Keratinocyte (primary cell): Measurements from ENCODE around the gene MEGF10. TPM values are rescaled to one million over a fixed set of nuclear protein-coding genes. Genes with fewer than 3 reads are reported as not detected.
A peak's percentile ranks its signal among the peaks of the same experiment; 100 is the strongest.

ENCODE experiments used
- DNase-seq: peaks from one replicate; pipeline ENCODE4 v3.0.0-alpha.2; 2011; ENCODE audit warnings: low read depth, missing footprints, low spot score
- FAIRE-seq: peaks from 2 replicates; lab custom pipeline; 2011; peaks lifted over from hg19 to GRCh38; lab: Jason Lieb, UNC
- H2AFZ ChIP-seq: 2 replicates; pipeline ENCODE4 v1.6.0; 2012; ENCODE audit warnings: low read length, control low read depth, inconsistent platforms; ENCODE audit not compliant: control insufficient read depth
- H3K27ac ChIP-seq: 2 replicates; pipeline ENCODE4 v1.5.1; 2011; ENCODE audit warnings: low read length; ENCODE audit not compliant: control insufficient read depth, insufficient read depth
- H3K27me3 ChIP-seq: 3 replicates; pipeline ENCODE4 v1.6.0; 2011; ENCODE audit warnings: low read length; ENCODE audit not compliant: control insufficient read depth, insufficient read depth; ENCODE audit errors: extremely low read depth
- H3K36me3 ChIP-seq, 2 experiments: 2 replicates in 1 of 2; 3 replicates in 1 of 2; pipeline ENCODE4 v1.5.1; 2011; ENCODE audit warnings: low read length in 2 of 2, mild to moderate bottlenecking in 1 of 2; ENCODE audit not compliant: control insufficient read depth in 2 of 2, insufficient read depth in 2 of 2; ENCODE audit errors: extremely low read depth in 1 of 2
- H3K4me1 ChIP-seq: 3 replicates; pipeline ENCODE4 v1.5.1; 2011; ENCODE audit warnings: low read length; ENCODE audit not compliant: control insufficient read depth, insufficient read depth; ENCODE audit errors: extremely low read depth
- H3K4me2 ChIP-seq: 3 replicates; pipeline ENCODE4 v1.6.0; 2011; ENCODE audit warnings: low read depth, low read length; ENCODE audit not compliant: control insufficient read depth, insufficient read depth; ENCODE audit errors: extremely low read depth
- H3K4me3 ChIP-seq, 3 experiments: fragments of 200-600 bp in 1 of 3; sonication (generic) in 1 of 3; 2 replicates in 2 of 3; 3 replicates in 1 of 3; pipeline ENCODE4 v1.5.1; 2011 to 2016; ENCODE audit warnings: low read length in 3 of 3, mild to moderate bottlenecking in 3 of 3, control low read depth in 2 of 3, inconsistent platforms in 1 of 3, low read depth in 1 of 3, mixed read lengths in 1 of 3, mixed run types in 1 of 3, moderate library complexity in 1 of 3; ENCODE audit not compliant: control insufficient read depth in 2 of 3, insufficient read depth in 2 of 3; ENCODE audit errors: extremely low read depth in 1 of 3
- H3K79me2 ChIP-seq: 2 replicates; pipeline ENCODE4 v1.6.0; 2012; ENCODE audit warnings: low read length; ENCODE audit not compliant: control insufficient read depth, insufficient read depth
- H3K9ac ChIP-seq: 3 replicates; pipeline ENCODE4 v1.6.0; 2011; ENCODE audit warnings: low read length; ENCODE audit not compliant: control insufficient read depth, insufficient read depth; ENCODE audit errors: extremely low read depth
- H3K9me1 ChIP-seq: 3 replicates; pipeline ENCODE4 v1.6.0; 2011; ENCODE audit warnings: low read length; ENCODE audit not compliant: control insufficient read depth, insufficient read depth; ENCODE audit errors: extremely low read depth
- H3K9me3 ChIP-seq: 2 replicates; pipeline ENCODE4 v1.5.1; 2012; ENCODE audit warnings: low read depth, low read length; ENCODE audit not compliant: control insufficient read depth
- H4K20me1 ChIP-seq: 3 replicates; pipeline ENCODE4 v1.6.0; 2011; ENCODE audit warnings: low read length; ENCODE audit not compliant: control insufficient read depth, insufficient read depth; ENCODE audit errors: extremely low read depth
- EZH2 ChIP-seq: IDR thresholded peaks from one replicate; pipeline ENCODE4 v1.6.1; 2012; ENCODE audit warnings: inconsistent platforms, mild to moderate bottlenecking, low read length, moderate library complexity
- dilution Hi-C: fragments of 300-500 bp; cut with MboI; formaldehyde crosslinking; loops from one replicate; pipeline ENCODE4 v1.7.0; 2020; ENCODE audit warnings: low sequenced_read_pairs; ENCODE audit not compliant: extremely low pct_ligation_motif_present
- polyA plus RNA-seq, 5 experiments: library from polyadenylated mRNA; depleted of rRNA in 3 of 5; stranded (reverse) in 3 of 5; stranded (forward) in 1 of 5; unstranded in 1 of 5; fragments of >200 nt; gene quantifications; 1 replicate in 1 of 5; 2 replicates in 3 of 5; 3 replicates in 1 of 5; pipeline versions ENCODE4 v1.2.1 to v1.2.3, GENCODE V29; 2011 to 2012; ENCODE audit warnings: missing spikeins in 2 of 5, low read depth in 1 of 5, low replicate concordance in 1 of 5
- TF ChIP-seq, protein P1 (sequence below), 3 experiments: IDR thresholded peaks in 1 of 3; conservative IDR thresholded peaks in 1 of 3; optimal IDR thresholded peaks in 1 of 3; 2 replicates in 2 of 3; 3 replicates in 1 of 3; pipeline versions ENCODE3 to v1.5.1; 2011; ENCODE audit warnings: low read length in 3 of 3, mild to moderate bottlenecking in 3 of 3, moderate library complexity in 2 of 3, control low read depth in 1 of 3, inconsistent platforms in 1 of 3; ENCODE audit not compliant: insufficient read depth in 2 of 3; ENCODE audit errors: extremely low read depth in 1 of 3

MEGF10 gene
- polyA plus RNA-seq, 1 donor (not counting 4 experiments of a cell fraction or from before 2014, with no cell fraction given), result not detected

DNA sequence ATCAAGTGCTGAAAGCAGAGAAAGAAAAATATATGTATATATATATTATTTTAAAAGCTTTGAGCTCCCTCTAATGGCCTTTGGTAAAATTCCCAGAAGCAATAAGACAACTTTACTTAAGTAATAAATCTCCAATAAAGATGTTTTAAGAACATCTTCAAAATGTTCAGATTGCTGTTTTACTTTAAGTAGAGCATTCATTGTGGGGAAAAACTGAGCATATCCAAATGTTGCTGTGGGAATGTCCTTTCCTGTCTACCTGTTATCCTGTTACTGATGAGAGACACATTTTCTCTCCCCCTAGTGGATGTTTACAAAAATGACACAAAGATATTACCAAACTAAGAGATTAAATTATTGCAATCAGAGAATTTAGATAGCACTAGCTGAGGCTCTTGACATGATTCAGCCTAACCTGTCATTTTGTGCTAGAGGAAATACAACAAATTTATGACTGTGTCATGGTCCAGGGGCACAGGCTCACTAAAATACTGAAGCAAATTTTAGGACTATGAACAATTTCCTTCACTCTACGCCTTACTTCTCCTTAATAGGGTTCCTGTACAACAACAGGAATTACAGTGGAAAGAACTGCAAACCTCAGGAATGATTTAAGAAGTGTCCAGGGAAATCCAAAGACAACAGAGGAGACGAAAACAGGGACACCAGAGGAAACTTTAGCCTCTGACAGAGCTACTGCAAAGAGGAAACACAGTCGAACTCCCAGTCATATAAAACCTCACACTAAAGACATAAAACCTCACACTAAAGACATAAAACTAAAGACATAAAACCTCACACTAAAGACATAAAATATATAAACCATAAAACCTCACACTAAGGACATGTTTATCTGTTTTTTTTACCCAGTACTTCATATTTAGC lies 202.5 kb downstream of the MEGF10 start:
- H2AFZ ChIP-seq, result no peak overlapping the region
- no peaks in the 10 kb centered on the region for H3K9me1 ChIP-seq
- no peak overlapping the region for H3K27ac ChIP-seq
- H3K79me2 ChIP-seq, result no peaks in the 10 kb centered on the region
- no peaks in the 10 kb centered on the region for H4K20me1 ChIP-seq
- no peak overlapping the region for H3K4me2 ChIP-seq
- H3K4me3 ChIP-seq, result no peak overlapping the region
- H3K4me1 ChIP-seq, result no peaks in the 10 kb centered on the region
- TF ChIP-seq, protein P1, sequence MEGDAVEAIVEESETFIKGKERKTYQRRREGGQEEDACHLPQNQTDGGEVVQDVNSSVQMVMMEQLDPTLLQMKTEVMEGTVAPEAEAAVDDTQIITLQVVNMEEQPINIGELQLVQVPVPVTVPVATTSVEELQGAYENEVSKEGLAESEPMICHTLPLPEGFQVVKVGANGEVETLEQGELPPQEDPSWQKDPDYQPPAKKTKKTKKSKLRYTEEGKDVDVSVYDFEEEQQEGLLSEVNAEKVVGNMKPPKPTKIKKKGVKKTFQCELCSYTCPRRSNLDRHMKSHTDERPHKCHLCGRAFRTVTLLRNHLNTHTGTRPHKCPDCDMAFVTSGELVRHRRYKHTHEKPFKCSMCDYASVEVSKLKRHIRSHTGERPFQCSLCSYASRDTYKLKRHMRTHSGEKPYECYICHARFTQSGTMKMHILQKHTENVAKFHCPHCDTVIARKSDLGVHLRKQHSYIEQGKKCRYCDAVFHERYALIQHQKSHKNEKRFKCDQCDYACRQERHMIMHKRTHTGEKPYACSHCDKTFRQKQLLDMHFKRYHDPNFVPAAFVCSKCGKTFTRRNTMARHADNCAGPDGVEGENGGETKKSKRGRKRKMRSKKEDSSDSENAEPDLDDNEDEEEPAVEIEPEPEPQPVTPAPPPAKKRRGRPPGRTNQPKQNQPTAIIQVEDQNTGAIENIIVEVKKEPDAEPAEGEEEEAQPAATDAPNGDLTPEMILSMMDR (optimal IDR thresholded peaks at IDR 0.05 in 1 of 3, IDR thresholded peaks at IDR 0.05 in 1 of 3, conservative IDR thresholded peaks at IDR 0.05 in 1 of 3; ENCODE audit: extremely low read depth in 1 of 3, insufficient read depth in 2 of 3, low read length in 3 of 3), result peak in 2 of 3 experiments; percentile 61 to 65
- no peak for TF ChIP-seq EZH2
- no peak overlapping the region for H3K9ac ChIP-seq
- no peaks in the 10 kb centered on the region for H3K9me3 ChIP-seq
- H3K27me3 ChIP-seq, result no peaks in the 10 kb centered on the region
- DNase-seq (no peak), FAIRE-seq (peak; percentile 60)
- H3K36me3 ChIP-seq, result no peaks in the 10 kb centered on the region
- dilution Hi-C loops, result no loop called here

DNA sequence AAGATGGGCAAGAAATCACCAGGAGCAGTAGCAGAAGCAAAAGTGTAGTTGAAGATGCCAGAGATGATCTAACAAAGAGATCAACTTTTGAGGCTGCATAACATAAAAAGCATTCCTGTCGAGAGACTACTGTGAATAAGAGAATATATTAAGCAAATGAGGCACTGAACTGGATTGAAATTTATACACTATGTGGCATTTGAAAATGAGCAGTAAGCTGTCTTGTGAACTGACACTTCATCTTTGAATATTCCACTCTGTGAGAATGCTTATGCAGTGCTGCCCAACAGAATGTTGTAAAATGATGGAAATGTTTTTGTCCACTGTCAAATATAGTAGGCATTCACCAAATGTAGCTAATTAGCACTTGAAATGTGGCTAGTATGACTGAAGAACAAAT lies 208.0 kb downstream of the MEGF10 start:
- H3K79me2 ChIP-seq, result no peaks in the 10 kb centered on the region
- no peak for FAIRE-seq
- H3K4me1 ChIP-seq, result no peaks in the 10 kb centered on the region
- dilution Hi-C loops, result no loop called here
- no peak for DNase-seq
- no peaks in the 10 kb centered on the region for H3K27me3 ChIP-seq
- H3K36me3 ChIP-seq, result no peaks in the 10 kb centered on the region
- H3K27ac ChIP-seq, result no peak overlapping the region
- H4K20me1 ChIP-seq, result no peaks in the 10 kb centered on the region
- H3K4me3 ChIP-seq, result no peak overlapping the region
- H2AFZ ChIP-seq, result no peak overlapping the region
- no peak overlapping the region for H3K9ac ChIP-seq
- TF ChIP-seq, protein P1 (optimal IDR thresholded peaks at IDR 0.05 in 1 of 3, IDR thresholded peaks at IDR 0.05 in 1 of 3, conservative IDR thresholded peaks at IDR 0.05 in 1 of 3; ENCODE audit: extremely low read depth in 1 of 3, insufficient read depth in 2 of 3, low read length in 3 of 3), result no peak
- TF ChIP-seq EZH2, result no peak
- no peaks in the 10 kb centered on the region for H3K9me3 ChIP-seq
- H3K4me2 ChIP-seq, result no peak overlapping the region
- H3K9me1 ChIP-seq, result no peaks in the 10 kb centered on the region
